Heart left ventricle (tissue), 16 donors: Measurements from ENCODE around the gene FAM163A. TPM values are rescaled to one million over a fixed set of nuclear protein-coding genes. Genes with fewer than 3 reads are reported as not detected.

Source experiments
- ATAC-seq, 4 donors: fragments of 200-7000 bp; cut with Tn5 transposase; one replicate each; pipeline ENCODE4 v1.9.1; 2020 to 2022; ENCODE audit warnings: moderate library complexity in 4 of 4, mild to moderate bottlenecking in 3 of 4, moderate number of reproducible peaks in 1 of 4
- DNase-seq, 5 donors: peaks; one replicate each; pipeline ENCODE4 v3.0.0-alpha.2; 2020
- H3K27ac ChIP-seq, 12 donors: fragments of 200-600 bp; sonication (generic) in 4 of 12; one replicate each; pipeline versions ENCODE4 v1.5.0 to v1.8.0; 2016 to 2022; ENCODE audit warnings: mild to moderate bottlenecking in 2 of 12
- H3K27me3 ChIP-seq, 9 donors: fragments of 200-600 bp; sonication (generic) in 2 of 9; one replicate each; pipeline versions ENCODE4 v1.5.1 to v1.8.0; 2016 to 2022; ENCODE audit warnings: mild to moderate bottlenecking in 3 of 9
- H3K36me3 ChIP-seq, 9 donors: fragments of 200-600 bp; sonication (generic) in 2 of 9; one replicate each; pipeline versions ENCODE4 v1.5.0 to v1.8.0; 2018 to 2022; ENCODE audit warnings: mild to moderate bottlenecking in 2 of 9
- H3K4me1 ChIP-seq, 12 donors: fragments of 200-600 bp; sonication (generic) in 4 of 12; one replicate each; pipeline versions ENCODE4 v1.5.0 to v1.8.0; 2016 to 2022; ENCODE audit warnings: mild to moderate bottlenecking in 3 of 12
- H3K4me3 ChIP-seq, 12 donors: fragments of 200-600 bp; sonication (generic) in 4 of 12; one replicate each; pipeline versions ENCODE4 v1.5.0 to v1.8.0; 2017 to 2022; ENCODE audit warnings: mild to moderate bottlenecking in 9 of 12, moderate library complexity in 4 of 12
- H3K9me3 ChIP-seq, 12 donors: fragments of 200-600 bp; sonication (generic) in 4 of 12; one replicate each; pipeline versions ENCODE4 v1.5.0 to v1.8.0; 2016 to 2022; ENCODE audit warnings: mild to moderate bottlenecking in 1 of 12
- CTCF ChIP-seq, 12 donors: fragments of 200-600 bp; sonication (generic) in 4 of 12; IDR thresholded peaks; one replicate each; pipeline versions ENCODE4 v1.5.0 to v1.8.0; 2018 to 2022; ENCODE audit warnings: antibody characterized with exemption in 12 of 12, mild to moderate bottlenecking in 5 of 12
- POLR2A ChIP-seq, 2 donors: fragments of 450-650 bp; IDR thresholded peaks; one replicate each; pipeline ENCODE4 v1.6.1; 2017; ENCODE audit warnings: antibody characterized with exemption in 2 of 2, mild to moderate bottlenecking in 2 of 2, moderate library complexity in 2 of 2
- WGBS, 4 donors: extraction: QIAGEN DNeasy Blood & Tissue Kit in 2 of 4; methylation state at CpG; one replicate each; pipeline versions ENCODE4 v1.1.5 to v1.1.7; 2013 to 2018; 5-methylcytosine and 5-hydroxymethylcytosine counted together
- intact Hi-C, 10 donors: fragments of 100-400 bp; cut with DNase I; formaldehyde crosslinking; loops; one replicate each; pipeline versions ENCODE4 v1.11.1 to v1.14.2; 2022
- polyA plus RNA-seq, 2 donors: library from polyadenylated mRNA; stranded (reverse); fragments of 200-250 nt; gene quantifications; one replicate each; pipeline ENCODE4 v1.2.3, GENCODE V29; 2013
- total RNA-seq, 9 donors: library from RNA; depleted of rRNA in 2 of 9; stranded (reverse); fragments of >200 nt in 2 of 9; fragmentation: NEBNext Ultra II Directional in 3 of 9; extraction: Animal tissue kit (Norgen Biotek cat#: 25700) in 3 of 9; gene quantifications; one replicate each; pipeline versions ENCODE4 v1.1.0 to v1.2.4, GENCODE V29; 2016 to 2023
- donor health status: ischemic (EF 13 %, LVEDD 7.1; RV severe dilation, severe dysfunction).
- donor health status: healthy with polysubstance abuse.
- donor health status: DM: no; HTN: yes; CAD: no.
- donor health status: DM: no; HTN: no; CAD: no.
- donor health status: ischemic (EF 25% LVEDD 6.9; RV normal size, moderate dysfunction).
- donor health status: ischemic (EF 25% LVEDD 5.7; RV mildly dilated, moderate dysfunction).
- donor health status: healthy.
- donor health status: DM: yes; HTN: yes; CAD: no.
- donor health status: ischemic (EF 35%, LVEDD 5.7; RV mildly dilated, moderate dysfunction).
- donor health status: nonischemic (EF 11% LVEDD 7.7; RV severe dilation, severe dysfunction).
- donor health status: DM: yes; HTN: yes; CAD: no.
- donor health status: PGD.
- donor health status: ischemic (EF 29% LVEDD 5.4; RV normal size, mild dysfunction).
- donor health status: nonischemic (EF 23%, LVEDD 6.1; RV moderate dilation, normal function).

FAM163A gene
- total and polyA plus RNA-seq, 11 donors = 0.04 to 0.28 (median 0.16) TPM; not detected in 1

DNA sequence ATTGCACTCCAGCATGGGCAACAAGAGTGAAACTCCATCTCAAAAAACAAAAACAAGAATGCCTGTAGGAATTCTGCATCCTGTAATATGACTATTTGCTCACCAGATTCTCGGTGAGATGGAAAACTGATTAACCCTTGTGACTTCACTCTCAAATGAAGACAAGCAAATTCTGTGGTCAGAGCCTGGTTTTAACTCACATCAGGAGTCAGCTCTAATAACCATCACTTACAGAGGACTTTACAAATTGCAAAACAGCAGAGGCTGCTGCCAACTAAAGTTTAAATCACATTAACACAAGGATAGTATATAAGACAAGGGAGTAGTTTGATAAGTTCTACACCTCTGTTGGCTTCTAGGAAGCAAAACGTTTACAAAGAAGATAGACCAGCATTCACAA is 35.7 kb upstream of the FAM163A start:
- H3K27me3 ChIP-seq = peaks cover 0 to 4% (median 0%) of the 10 kb centered on the region in 9 donors
- H3K4me1 ChIP-seq = peaks cover 0 to 30% (median 18%) of the 10 kb centered on the region in 12 donors
- TF ChIP-seq POLR2A (IDR thresholded peaks at IDR 0.05) (no peak), CTCF (IDR thresholded peaks at IDR 0.05) (no peak)
- WGBS, 4 donors = 58 to 73% (median 66%) methylated on average over 2 of the region's 2 CpGs
- no peak overlapping the region for H3K4me3 ChIP-seq
- no peaks in the 10 kb centered on the region for H3K36me3 ChIP-seq
- DNase-seq (no peak), ATAC-seq (no peak)
- no peak overlapping the region for H3K27ac ChIP-seq
- H3K9me3 ChIP-seq = no peaks in the 10 kb centered on the region
- intact Hi-C loops = loop anchor here in 5 of 10 donors (2.0 to 10.0 kb wide), 5 partner anchors 101 to 477 kb away; no protein-coding TSS in a partner anchor

DNA sequence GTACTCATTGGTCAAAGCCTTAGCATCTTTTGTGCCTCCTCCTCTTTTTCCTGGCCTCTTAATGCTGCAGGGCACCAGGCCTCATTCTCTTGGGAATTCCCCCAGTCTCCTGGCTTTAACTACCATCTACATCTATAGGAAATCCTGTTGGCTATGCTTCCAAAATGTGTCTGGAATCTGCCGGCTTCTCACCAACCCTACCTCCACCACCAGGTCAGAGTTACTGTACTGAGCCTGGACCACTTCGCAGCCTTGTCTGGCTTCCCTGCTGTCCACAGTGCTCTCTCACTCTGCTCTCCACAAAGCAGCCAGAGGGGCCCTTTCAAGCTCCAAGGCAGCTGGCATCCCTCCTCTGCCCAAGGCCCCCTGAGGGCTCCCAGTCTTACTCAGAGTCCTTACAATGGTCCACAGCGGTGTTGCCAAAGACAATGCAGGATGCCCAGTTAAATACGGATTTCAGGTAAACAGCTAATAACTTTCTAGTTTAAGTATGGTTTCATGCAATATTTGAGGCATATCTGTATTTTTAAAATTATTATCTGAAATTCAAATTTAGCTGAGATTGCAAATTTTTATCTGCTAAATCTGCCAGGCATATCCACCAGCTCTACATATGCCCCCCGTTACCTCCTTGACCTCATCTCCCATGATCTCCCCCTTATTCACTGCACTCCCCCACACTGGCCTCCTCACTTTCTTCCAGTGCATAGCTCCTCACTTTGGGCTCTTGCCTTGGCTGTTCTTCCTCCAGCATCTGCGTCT is 34.5 kb upstream of the FAM163A start:
- no peak for DNase-seq
- intact Hi-C loops = loop anchor here in 6 of 10 donors (1.0 to 10.0 kb wide), 5 partner anchors 102 to 476 kb away; no protein-coding TSS in a partner anchor

DNA sequence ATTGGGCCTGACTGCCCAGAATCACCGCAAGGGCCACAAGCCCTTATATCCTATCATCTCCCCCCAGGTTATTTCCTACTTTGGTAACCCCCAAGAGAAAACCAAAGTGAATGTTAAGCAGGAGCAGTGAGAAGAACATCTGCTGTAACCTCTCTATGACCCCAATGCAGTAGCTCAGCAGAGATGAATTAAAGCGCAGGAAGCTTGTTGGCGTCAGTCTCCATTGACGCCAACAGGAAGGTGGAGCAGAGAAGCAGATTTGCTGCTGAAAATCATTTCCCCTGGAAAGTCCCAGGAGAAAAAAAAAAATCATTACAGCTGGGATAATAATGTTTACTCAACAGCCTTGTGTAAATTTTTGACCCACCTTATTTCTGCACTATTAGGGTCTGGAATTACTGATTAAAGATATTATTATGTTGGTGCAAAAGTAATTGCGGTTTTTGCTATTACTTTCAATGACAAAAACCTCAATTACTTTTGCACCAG is 33.2 kb upstream of the FAM163A start:
- WGBS, 4 donors = 37 to 53% (median 46%) methylated on average over 5 of the region's 5 CpGs
- DNase-seq (peak in 4 of 5 donors; percentile 38 to 67 (median 62)), ATAC-seq (peak; percentile 75 to 97 (median 92))
- Histone ChIP-seq H3K4me1 (peaks cover 0 to 30% (median 18%) of the 10 kb centered on the region in 12 donors), H3K27me3 (peaks cover 0 to 5% (median 0%) of the 10 kb centered on the region in 9 donors), H3K9me3 (peaks cover 0 to 19% (median 11%) of the 10 kb centered on the region in 12 donors), H3K36me3 (no peaks in the 10 kb centered on the region), H3K4me3 (no peak overlapping the region), H3K27ac (peak overlapping the region in 7 of 12 donors; percentile 6 to 64 (median 39))
- TF ChIP-seq CTCF (IDR thresholded peaks at IDR 0.05) (peak in 1 of 12 donors; percentile 15), POLR2A (IDR thresholded peaks at IDR 0.05) (no peak)
- intact Hi-C loops = loop anchor here in 6 of 10 donors (1.0 to 10.0 kb wide), 5 partner anchors 100 to 475 kb away; no protein-coding TSS in a partner anchor

More for the DNA sequence above, 34.5 kb upstream of the FAM163A start:
- 77 to 86% (median 82%) methylated on average over 6 of the region's 6 CpGs for WGBS, 4 donors
- Histone ChIP-seq H3K4me1 (peaks cover 0 to 30% (median 18%) of the 10 kb centered on the region in 12 donors), H3K9me3 (peaks cover 0 to 7% (median 0%) of the 10 kb centered on the region in 12 donors), H3K27ac (no peak overlapping the region), H3K4me3 (no peak overlapping the region), H3K36me3 (no peaks in the 10 kb centered on the region), H3K27me3 (peaks cover 0 to 5% (median 0%) of the 10 kb centered on the region in 9 donors)
- ATAC-seq = peak in 1 of 4 donors; percentile 33
- TF ChIP-seq CTCF (IDR thresholded peaks at IDR 0.05) (no peak), POLR2A (IDR thresholded peaks at IDR 0.05) (no peak)

GRCh38 chr1:179714159-179714558 is 28.9 kb upstream of the FAM163A start:
- TF ChIP-seq POLR2A (IDR thresholded peaks at IDR 0.05) (no peak), CTCF (IDR thresholded peaks at IDR 0.05) (no peak)
- peaks cover 0 to 60% (median 34%) of the 10 kb centered on the region in 12 donors for H3K9me3 ChIP-seq
- intact Hi-C loops = no loop called here
- no peak for ATAC-seq
- DNase-seq = no peak
- no peak overlapping the region for H3K4me3 ChIP-seq
- WGBS, 4 donors = 79 to 97% (median 89%) methylated on average over 1 of the region's 1 CpG
- H3K27me3 ChIP-seq = peaks cover 0 to 5% (median 0%) of the 10 kb centered on the region in 9 donors
- H3K36me3 ChIP-seq = no peaks in the 10 kb centered on the region
- no peak overlapping the region for H3K27ac ChIP-seq
- H3K4me1 ChIP-seq = peaks cover 0 to 16% (median 12%) of the 10 kb centered on the region in 12 donors
